HUES48 (cell line): ENCODE measurements around the gene ABCC11.

Experiments
- H3K27ac ChIP-seq: one replicate; pipeline ENCODE4 v1.7.0; 2013; ENCODE audit warnings: low read depth, low read length, inconsistent platforms
- H3K27me3 ChIP-seq: 2 replicates; pipeline ENCODE4 v1.6.1; 2013; ENCODE audit warnings: mild to moderate bottlenecking, low read length; ENCODE audit not compliant: control insufficient read depth, insufficient read depth
- H3K36me3 ChIP-seq: 2 replicates; pipeline ENCODE4 v1.6.1; 2013; ENCODE audit warnings: low read length; ENCODE audit not compliant: control insufficient read depth, insufficient read depth
- H3K4me1 ChIP-seq: 2 replicates; pipeline ENCODE4 v1.6.1; 2013; ENCODE audit warnings: mild to moderate bottlenecking, low read length; ENCODE audit not compliant: control insufficient read depth, insufficient read depth
- H3K4me3 ChIP-seq: 2 replicates; pipeline ENCODE4 v1.5.1; 2013; ENCODE audit warnings: mild to moderate bottlenecking, low read depth, low read length
- H3K9ac ChIP-seq: 2 replicates; pipeline ENCODE4 v1.6.1; 2013; ENCODE audit warnings: mild to moderate bottlenecking, low read depth, low read length, moderate library complexity
- H3K9me3 ChIP-seq: 2 replicates; pipeline ENCODE4 v1.6.1; 2013; ENCODE audit warnings: low read length; ENCODE audit not compliant: control insufficient read depth, insufficient read depth

Gene ABCC11

DNA sequence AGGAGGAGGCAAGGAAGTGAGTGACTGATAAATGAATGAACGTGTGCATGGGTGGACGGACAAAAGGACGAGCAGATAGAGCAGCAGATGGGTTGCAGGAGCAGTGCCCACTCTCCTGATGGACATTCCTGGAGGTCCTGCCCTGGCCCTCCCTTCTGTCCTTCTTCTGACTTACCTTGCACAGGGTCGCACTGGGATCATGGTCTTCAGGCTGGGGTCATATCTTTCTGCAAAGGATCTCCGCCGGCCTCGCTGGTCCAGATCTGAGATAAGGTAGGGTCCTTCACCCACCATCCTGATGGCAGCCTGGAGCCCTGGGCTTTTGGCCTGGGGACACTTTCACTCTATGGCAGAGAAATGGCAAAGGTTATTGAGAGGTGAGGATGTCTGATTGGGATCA is 101.2 kb downstream of the ABCC11 start:
- H3K27ac ChIP-seq = no peak overlapping the region
- H3K4me1 ChIP-seq = no peaks in the 10 kb centered on the region
- no peaks in the 10 kb centered on the region for H3K9me3 ChIP-seq
- H3K9ac ChIP-seq = no peak overlapping the region
- H3K27me3 ChIP-seq = no peaks in the 10 kb centered on the region
- H3K4me3 ChIP-seq = no peak overlapping the region
- no peaks in the 10 kb centered on the region for H3K36me3 ChIP-seq

DNA sequence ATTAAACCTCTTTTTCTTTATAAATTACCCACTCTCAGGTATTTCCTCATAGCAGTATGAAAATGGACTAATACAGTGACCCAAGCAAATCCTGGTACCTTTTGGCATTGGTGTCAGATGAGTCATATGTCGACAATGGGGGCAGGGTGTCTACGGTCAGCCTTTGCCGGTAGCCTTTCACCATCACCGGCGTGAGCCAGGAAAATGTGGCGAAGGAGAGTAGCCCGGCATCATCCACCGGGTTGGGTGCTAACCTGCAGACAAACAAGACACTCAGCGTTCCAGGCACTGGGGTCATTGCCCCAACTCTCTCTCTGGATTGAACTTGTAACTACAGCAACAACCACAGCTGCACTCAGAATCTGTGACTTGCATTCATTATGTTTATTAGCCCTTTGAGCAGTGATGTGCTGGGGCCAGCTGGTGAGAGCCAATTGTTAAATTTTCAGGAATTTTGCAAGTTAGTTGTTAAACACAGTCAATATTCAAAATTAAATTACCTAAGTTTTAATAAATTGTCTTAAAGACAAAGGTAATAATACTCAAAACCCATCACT is 103.4 kb downstream of the ABCC11 start:
- Histone ChIP-seq H3K4me3 (no peak overlapping the region), H3K4me1 (no peaks in the 10 kb centered on the region), H3K27ac (no peak overlapping the region), H3K9ac (no peak overlapping the region), H3K36me3 (no peaks in the 10 kb centered on the region), H3K9me3 (no peaks in the 10 kb centered on the region), H3K27me3 (no peaks in the 10 kb centered on the region)

GRCh38 chr16:48140821-48141220 is 106.5 kb downstream of the ABCC11 start:
- Histone ChIP-seq H3K27me3 (no peaks in the 10 kb centered on the region), H3K9ac (no peak overlapping the region), H3K4me1 (no peaks in the 10 kb centered on the region; the same call in 1 of the 2 replicates), H3K9me3 (no peaks in the 10 kb centered on the region), H3K27ac (no peak overlapping the region), H3K36me3 (no peaks in the 10 kb centered on the region), H3K4me3 (no peak overlapping the region)

GRCh38 chr16:48139517-48139916 is 107.8 kb downstream of the ABCC11 start:
- Histone ChIP-seq H3K27me3 (no peaks in the 10 kb centered on the region), H3K4me3 (no peak overlapping the region), H3K9me3 (no peaks in the 10 kb centered on the region), H3K9ac (no peak overlapping the region), H3K27ac (no peak overlapping the region), H3K4me1 (no peaks in the 10 kb centered on the region; the same call in 1 of the 2 replicates), H3K36me3 (no peaks in the 10 kb centered on the region)

- no peaks in the 10 kb centered on the region for H3K9me3 ChIP-seq
- no peak overlapping the region for H3K9ac ChIP-seq
- H3K27ac ChIP-seq = no peak overlapping the region
- H3K4me1 ChIP-seq = no peaks in the 10 kb centered on the region; the same call in 1 of the 2 replicates
- H3K27me3 ChIP-seq = no peaks in the 10 kb centered on the region
- no peaks in the 10 kb centered on the region for H3K36me3 ChIP-seq
- H3K4me3 ChIP-seq = no peak overlapping the region
Measured at GRCh38 chr16:48138543-48138942, 108.8 kb downstream of the ABCC11 start.

DNA sequence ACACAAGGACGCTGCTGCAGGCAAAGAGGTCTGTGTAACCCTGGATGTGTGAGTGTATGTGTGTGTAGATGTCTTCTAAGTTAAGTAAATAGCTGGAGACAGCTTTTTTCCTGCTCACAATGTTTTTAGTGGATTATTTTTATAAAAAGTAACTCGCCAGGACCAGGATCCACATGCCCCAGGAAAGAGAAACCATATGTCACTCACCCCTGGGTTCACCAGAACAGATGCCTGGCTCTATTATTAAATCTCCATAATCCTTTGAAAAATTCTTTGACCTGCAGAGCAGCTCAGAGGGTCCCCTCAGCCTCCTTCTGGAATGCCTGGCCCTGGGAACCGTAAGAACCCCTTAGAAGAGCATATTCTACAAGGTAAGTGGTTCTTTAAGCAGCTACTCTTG is 109.5 kb downstream of the ABCC11 start:
- Histone ChIP-seq H3K27me3 (no peaks in the 10 kb centered on the region), H3K4me1 (no peaks in the 10 kb centered on the region; the same call in 1 of the 2 replicates), H3K4me3 (no peak overlapping the region), H3K9me3 (no peaks in the 10 kb centered on the region), H3K36me3 (no peaks in the 10 kb centered on the region), H3K9ac (no peak overlapping the region), H3K27ac (no peak overlapping the region)

GRCh38 chr16:48136547-48137360 is 110.6 kb downstream of the ABCC11 start:
- no peak overlapping the region for H3K27ac ChIP-seq
- no peaks in the 10 kb centered on the region; the same call in 1 of the 2 replicates for H3K4me1 ChIP-seq
- no peaks in the 10 kb centered on the region for H3K36me3 ChIP-seq
- H3K4me3 ChIP-seq = no peak overlapping the region
- H3K27me3 ChIP-seq = no peaks in the 10 kb centered on the region
- H3K9ac ChIP-seq = no peak overlapping the region
- no peaks in the 10 kb centered on the region for H3K9me3 ChIP-seq

GRCh38 chr16:48133455-48134211 is 113.7 kb downstream of the ABCC11 start:
- Histone ChIP-seq H3K4me1 (no peaks in the 10 kb centered on the region; the same call in 1 of the 2 replicates), H3K9me3 (no peaks in the 10 kb centered on the region), H3K27ac (no peak overlapping the region), H3K9ac (no peak overlapping the region), H3K36me3 (no peaks in the 10 kb centered on the region), H3K4me3 (no peak overlapping the region), H3K27me3 (no peaks in the 10 kb centered on the region)

- Histone ChIP-seq H3K4me1 (no peaks in the 10 kb centered on the region), H3K36me3 (no peaks in the 10 kb centered on the region), H3K9me3 (no peaks in the 10 kb centered on the region), H3K4me3 (no peak overlapping the region), H3K27me3 (no peaks in the 10 kb centered on the region), H3K27ac (no peak overlapping the region), H3K9ac (no peak overlapping the region)
Measured at GRCh38 chr16:48132696-48133095, 114.6 kb downstream of the ABCC11 start.

DNA sequence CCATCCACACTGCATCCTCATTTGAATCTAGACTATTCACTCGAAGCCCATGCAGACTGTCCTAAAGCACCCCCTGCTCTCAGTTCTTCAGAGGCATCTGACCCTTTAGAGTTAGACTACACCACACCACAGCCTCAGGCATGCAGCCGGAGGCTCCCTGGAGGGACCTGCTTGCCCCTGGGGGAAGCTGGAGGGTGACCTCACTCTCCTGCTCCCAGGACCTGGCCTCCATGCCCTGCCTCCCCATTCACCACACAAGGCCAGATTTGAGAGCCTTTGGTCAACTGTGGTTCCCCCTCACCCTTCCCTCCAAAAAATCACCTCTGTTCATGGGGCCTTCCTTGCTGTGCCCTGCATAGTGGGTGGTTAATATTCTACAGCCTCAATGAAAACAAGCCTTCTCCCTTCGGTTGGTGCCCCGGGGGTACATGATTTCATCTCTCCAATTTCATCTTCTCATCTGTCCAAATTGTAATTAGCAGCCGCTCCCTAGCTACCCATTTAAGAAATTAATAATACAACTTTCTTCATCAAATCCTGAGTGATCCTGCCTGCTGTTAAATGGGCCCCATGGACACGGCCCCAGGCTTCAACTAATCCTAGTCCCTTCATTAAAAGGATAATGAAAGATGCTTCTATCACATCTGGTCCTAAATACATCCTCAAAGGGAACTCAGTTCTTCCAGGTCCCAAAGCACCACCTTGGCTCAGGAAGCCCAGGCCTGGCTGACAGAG is 116.0 kb downstream of the ABCC11 start:
- Histone ChIP-seq H3K27ac (no peak overlapping the region), H3K27me3 (no peaks in the 10 kb centered on the region), H3K36me3 (no peaks in the 10 kb centered on the region), H3K4me1 (no peaks in the 10 kb centered on the region), H3K4me3 (no peak overlapping the region), H3K9me3 (no peaks in the 10 kb centered on the region), H3K9ac (no peak overlapping the region)
